Right lobe of liver (tissue), 6 donors: Measurements from ENCODE around the gene NRDC. TPM values are rescaled to one million over a fixed set of nuclear protein-coding genes. Genes with fewer than 3 reads are reported as not detected.

Experiments
- ATAC-seq, 4 donors: fragments of 200-7000 bp; cut with Tn5 transposase; one replicate each; pipeline ENCODE4 v1.9.1; 2020; ENCODE audit warnings: mild to moderate bottlenecking in 4 of 4, moderate library complexity in 4 of 4
- DNase-seq, 3 donors: peaks; one replicate each; pipeline ENCODE4 v3.0.0-alpha.2; 2020
- H3K27ac ChIP-seq, 3 donors: fragments of 200-600 bp; one replicate each; pipeline ENCODE4 v1.8.0; 2022
- H3K27me3 ChIP-seq, 2 donors: fragments of 200-600 bp; one replicate each; pipeline ENCODE4 v1.8.0; 2022
- H3K36me3 ChIP-seq, 4 donors: fragments of 200-600 bp; sonication (generic) in 1 of 4; one replicate each; pipeline versions ENCODE4 v1.5.1 to v1.8.0; 2017 to 2022; ENCODE audit warnings: control low read depth in 1 of 4
- H3K4me1 ChIP-seq, 4 donors: fragments of 200-600 bp; sonication (generic) in 1 of 4; one replicate each; pipeline versions ENCODE4 v1.5.1 to v1.8.0; 2017 to 2022; ENCODE audit warnings: control low read depth in 1 of 4
- H3K4me3 ChIP-seq, 3 donors: fragments of 200-600 bp; one replicate each; pipeline ENCODE4 v1.8.0; 2022
- H3K9me3 ChIP-seq, 4 donors: fragments of 200-600 bp; sonication (generic) in 1 of 4; one replicate each; pipeline versions ENCODE4 v1.5.1 to v1.8.0; 2017 to 2022; ENCODE audit warnings: control low read depth in 1 of 4
- CTCF ChIP-seq, 4 donors: fragments of 200-600 bp in 3 of 4; fragments of 450-650 bp in 1 of 4; IDR thresholded peaks; one replicate each; pipeline versions ENCODE4 v1.5.1 to v1.8.0; 2016 to 2022; ENCODE audit warnings: antibody characterized with exemption in 4 of 4, mild to moderate bottlenecking in 2 of 4
- POLR2A ChIP-seq: fragments of 450-650 bp; IDR thresholded peaks from one replicate; pipeline ENCODE4 v1.6.1; 2017; ENCODE audit warnings: antibody characterized with exemption, mild to moderate bottlenecking
- WGBS: methylation state at CpG from one replicate; pipeline ENCODE4 v1.1.6; 2018; ENCODE audit warnings: low coverage, low lambda C conversion rate; ENCODE audit not compliant: insufficient coverage; ENCODE audit errors: missing lambda C conversion rate; 5-methylcytosine and 5-hydroxymethylcytosine counted together
- intact Hi-C, 2 donors: fragments of 100-400 bp; cut with DNase I; formaldehyde crosslinking; loops; one replicate each; pipeline versions ENCODE4 v1.11.2 to v1.14.1; 2022
- total RNA-seq, 6 experiments: library from RNA; depleted of rRNA in 2 of 6; stranded (reverse); fragments of >200 nt in 2 of 6; fragmentation: NEBNext Ultra II Directional in 3 of 6; extraction: Animal tissue kit (Norgen Biotek cat#: 25700) in 3 of 6; gene quantifications; one replicate each; pipeline versions ENCODE4 v1.1.0 to v1.2.4, GENCODE V29; 2016 to 2023
- donor health status: DM: no; HTN: yes; CAD: no.
- donor health status: DM: no; HTN: no; CAD: no.
- donor health status: DM: no; HTN: no; CAD: no.
- donor health status: DM: no; HTN: yes; CAD: no.
- donor health status: DM: no; HTN: yes; CAD: no.

The NRDC gene
- total RNA-seq, 6 experiments from 2014 or later, result 57.9 to 88.0 (median 84.4) TPM

- 100% methylated on average over 5 of the region's 5 CpGs for WGBS
- H3K27me3 ChIP-seq, result no peaks in the 10 kb centered on the region
- no peak for TF ChIP-seq POLR2A
- TF ChIP-seq CTCF (IDR thresholded peaks at IDR 0.05), result no peak
- no peak overlapping the region for H3K4me3 ChIP-seq
- H3K9me3 ChIP-seq, result no peaks in the 10 kb centered on the region
- intact Hi-C loops, result no loop called here
- no peak overlapping the region for H3K27ac ChIP-seq
- H3K36me3 ChIP-seq, result no peaks in the 10 kb centered on the region
- DNase-seq (no peak), ATAC-seq (no peak)
- H3K4me1 ChIP-seq, result peaks cover 0 to 3% (median 0%) of the 10 kb centered on the region in 4 donors
Measured at GRCh38 chr1:51861669-51862068, 16.9 kb downstream of the NRDC start.

GRCh38 chr1:51859735-51860134 lies 18.8 kb downstream of the NRDC start:
- 75% methylated on average over 2 of the region's 2 CpGs for WGBS
- H3K27ac ChIP-seq, result no peak overlapping the region
- no peak for TF ChIP-seq CTCF (IDR thresholded peaks at IDR 0.05)
- no peak for TF ChIP-seq POLR2A
- H3K9me3 ChIP-seq, result no peaks in the 10 kb centered on the region
- H3K4me1 ChIP-seq, result peaks cover 0 to 3% (median 0%) of the 10 kb centered on the region in 4 donors
- DNase-seq, result no peak
- H3K27me3 ChIP-seq, result no peaks in the 10 kb centered on the region
- H3K36me3 ChIP-seq, result no peaks in the 10 kb centered on the region
- no peak overlapping the region for H3K4me3 ChIP-seq
- intact Hi-C loops, result no loop called here
- ATAC-seq, result no peak

GRCh38 chr1:51859333-51859732 lies 19.2 kb downstream of the NRDC start:
- H3K36me3 ChIP-seq, result no peaks in the 10 kb centered on the region
- no peaks in the 10 kb centered on the region for H3K27me3 ChIP-seq
- no peak for DNase-seq
- H3K4me1 ChIP-seq, result peaks cover 0 to 3% (median 0%) of the 10 kb centered on the region in 4 donors
- WGBS, result 95% methylated on average over 2 of the region's 2 CpGs
- H3K27ac ChIP-seq, result no peak overlapping the region
- ATAC-seq, result no peak
- intact Hi-C loops, result no loop called here
- no peaks in the 10 kb centered on the region for H3K9me3 ChIP-seq
- H3K4me3 ChIP-seq, result no peak overlapping the region
- no peak for TF ChIP-seq CTCF (IDR thresholded peaks at IDR 0.05)
- no peak for TF ChIP-seq POLR2A

GRCh38 chr1:51858892-51859291 lies 19.6 kb downstream of the NRDC start:
- ATAC-seq, result no peak
- Histone ChIP-seq H3K36me3 (no peaks in the 10 kb centered on the region), H3K4me1 (peaks cover 0 to 3% (median 0%) of the 10 kb centered on the region in 4 donors), H3K4me3 (no peak overlapping the region), H3K27ac (no peak overlapping the region), H3K27me3 (no peaks in the 10 kb centered on the region), H3K9me3 (no peaks in the 10 kb centered on the region)
- intact Hi-C loops, result no loop called here
- 80% methylated on average over 1 of the region's 1 CpG for WGBS
- no peak for TF ChIP-seq CTCF (IDR thresholded peaks at IDR 0.05)
- no peak for TF ChIP-seq POLR2A
- no peak for DNase-seq

GRCh38 chr1:51856745-51857144 lies 21.8 kb downstream of the NRDC start:
- no peak overlapping the region for H3K4me3 ChIP-seq
- TF ChIP-seq POLR2A, result no peak
- no peak for TF ChIP-seq CTCF (IDR thresholded peaks at IDR 0.05)
- peaks cover 0 to 3% (median 0%) of the 10 kb centered on the region in 4 donors for H3K4me1 ChIP-seq
- H3K27me3 ChIP-seq, result no peaks in the 10 kb centered on the region
- ATAC-seq (no peak), DNase-seq (no peak)
- no peaks in the 10 kb centered on the region for H3K9me3 ChIP-seq
- H3K36me3 ChIP-seq, result no peaks in the 10 kb centered on the region
- intact Hi-C loops, result no loop called here
- no peak overlapping the region for H3K27ac ChIP-seq
